AG09319 (cell line): Measurements from ENCODE around the gene SLC25A15.
"Not testable (repeated sequence)": the region's sequence is repeated elsewhere in the genome, so short reads cannot be mapped to it uniquely, and the experiment has no call there.

Source experiments
- DNase-seq: peaks from one replicate; pipeline ENCODE4 v3.0.0-alpha.2; 2010; ENCODE audit warnings: low read depth; ENCODE audit errors: extremely low read depth
- CTCF ChIP-seq: IDR thresholded peaks from 2 replicates; pipeline ENCODE4 v1.5.1; 2011; ENCODE audit warnings: low read depth, mild to moderate bottlenecking, inconsistent platforms, low read length, moderate library complexity

SLC25A15 gene

GRCh38 chr13:40814803-40815202 is 25.4 kb downstream of the SLC25A15 start:
- TF ChIP-seq CTCF, result no peak

GRCh38 chr13:40818926-40819325 is 29.5 kb downstream of the SLC25A15 start:
- TF ChIP-seq CTCF, result no peak
- DNase-seq, result no peak

More at GRCh38 chr13:40814803-40815202, 25.4 kb downstream of the SLC25A15 start:
- DNase-seq, result no peak

GRCh38 chr13:40819797-40820315 is 30.4 kb downstream of the SLC25A15 start:
- DNase-seq, result no peak
- TF ChIP-seq CTCF, result no peak

- not testable (repeated sequence) for DNase-seq
These were observed 50.3 kb downstream of the SLC25A15 start for GRCh38 chr13:40839725-40840124.

- DNase-seq, result not testable (repeated sequence)
These were observed 51.5 kb downstream of the SLC25A15 start for GRCh38 chr13:40840955-40841354.
